WTC11 (cell line): ENCODE data around the gene VWA2.

ENCODE experiments used
- ELF4 ChIP-seq: sonication (generic); formaldehyde crosslinking; IDR thresholded peaks from 2 replicates; pipeline ENCODE4 v1.8.1; 2022; ENCODE audit warnings: low read depth, mild to moderate bottlenecking, moderate library complexity, missing genetic modification reagents
- SP1 ChIP-seq: sonication (generic); formaldehyde crosslinking; conservative IDR thresholded peaks from 2 replicates; pipeline ENCODE4 v1.8.1; 2022; ENCODE audit warnings: missing genetic modification reagents
- ZNF416 ChIP-seq: fragments of 250-450 bp; sonication (Bioruptor Pico); IDR thresholded peaks from 2 replicates; pipeline ENCODE4 v1.9.0; 2021; ENCODE audit warnings: mild to moderate bottlenecking, inconsistent platforms
- TF ChIP-seq, protein P1 (sequence below): fragments of 200-600 bp; IDR thresholded peaks from 2 replicates; pipeline ENCODE4 v1.8.0; 2022; ENCODE audit warnings: antibody characterized with exemption

DNA sequence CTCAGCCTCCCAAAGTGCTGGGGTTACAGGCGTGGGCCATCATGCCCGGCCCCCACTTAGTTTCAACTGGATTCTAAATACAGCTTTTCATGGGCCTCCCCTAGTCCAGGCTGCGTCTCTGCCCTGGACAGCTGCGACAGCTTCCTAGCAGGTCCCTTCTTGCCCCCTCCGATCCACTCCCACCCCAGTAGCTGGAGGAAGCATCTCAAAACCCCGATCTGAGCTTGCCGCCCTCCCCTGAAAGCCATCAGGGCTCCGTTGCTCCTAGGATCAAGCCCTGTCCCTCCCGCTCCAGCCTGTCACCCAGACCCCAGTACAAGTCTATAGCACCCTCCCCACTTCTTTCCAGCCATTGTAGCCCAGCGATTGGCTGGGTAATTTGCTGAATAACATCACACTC is 64.5 kb downstream of the VWA2 start:
- TF ChIP-seq, protein P1, sequence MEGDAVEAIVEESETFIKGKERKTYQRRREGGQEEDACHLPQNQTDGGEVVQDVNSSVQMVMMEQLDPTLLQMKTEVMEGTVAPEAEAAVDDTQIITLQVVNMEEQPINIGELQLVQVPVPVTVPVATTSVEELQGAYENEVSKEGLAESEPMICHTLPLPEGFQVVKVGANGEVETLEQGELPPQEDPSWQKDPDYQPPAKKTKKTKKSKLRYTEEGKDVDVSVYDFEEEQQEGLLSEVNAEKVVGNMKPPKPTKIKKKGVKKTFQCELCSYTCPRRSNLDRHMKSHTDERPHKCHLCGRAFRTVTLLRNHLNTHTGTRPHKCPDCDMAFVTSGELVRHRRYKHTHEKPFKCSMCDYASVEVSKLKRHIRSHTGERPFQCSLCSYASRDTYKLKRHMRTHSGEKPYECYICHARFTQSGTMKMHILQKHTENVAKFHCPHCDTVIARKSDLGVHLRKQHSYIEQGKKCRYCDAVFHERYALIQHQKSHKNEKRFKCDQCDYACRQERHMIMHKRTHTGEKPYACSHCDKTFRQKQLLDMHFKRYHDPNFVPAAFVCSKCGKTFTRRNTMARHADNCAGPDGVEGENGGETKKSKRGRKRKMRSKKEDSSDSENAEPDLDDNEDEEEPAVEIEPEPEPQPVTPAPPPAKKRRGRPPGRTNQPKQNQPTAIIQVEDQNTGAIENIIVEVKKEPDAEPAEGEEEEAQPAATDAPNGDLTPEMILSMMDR = no peak
- TF ChIP-seq SP1 (CRISPR knock-in tag) = no peak
- no peak for TF ChIP-seq ELF4 (CRISPR knock-in tag)
- TF ChIP-seq ZNF416 (CRISPR knock-in tag) = no peak
